NCI-H187 treated with DMSO at 0.1 percent for 48 hours (cell line): ENCODE data around the gene FIS1.
A peak's percentile ranks its signal among the peaks of the same experiment; 100 is the strongest.
"Not testable (repeated sequence)": the region's sequence is repeated elsewhere in the genome, so short reads cannot be mapped to it uniquely, and the experiment has no call there.

Source experiments
- DNase-seq: peaks from one replicate; lab custom pipeline; 2025; lab: John Stamatoyannopoulos, UW

Gene FIS1

DNA sequence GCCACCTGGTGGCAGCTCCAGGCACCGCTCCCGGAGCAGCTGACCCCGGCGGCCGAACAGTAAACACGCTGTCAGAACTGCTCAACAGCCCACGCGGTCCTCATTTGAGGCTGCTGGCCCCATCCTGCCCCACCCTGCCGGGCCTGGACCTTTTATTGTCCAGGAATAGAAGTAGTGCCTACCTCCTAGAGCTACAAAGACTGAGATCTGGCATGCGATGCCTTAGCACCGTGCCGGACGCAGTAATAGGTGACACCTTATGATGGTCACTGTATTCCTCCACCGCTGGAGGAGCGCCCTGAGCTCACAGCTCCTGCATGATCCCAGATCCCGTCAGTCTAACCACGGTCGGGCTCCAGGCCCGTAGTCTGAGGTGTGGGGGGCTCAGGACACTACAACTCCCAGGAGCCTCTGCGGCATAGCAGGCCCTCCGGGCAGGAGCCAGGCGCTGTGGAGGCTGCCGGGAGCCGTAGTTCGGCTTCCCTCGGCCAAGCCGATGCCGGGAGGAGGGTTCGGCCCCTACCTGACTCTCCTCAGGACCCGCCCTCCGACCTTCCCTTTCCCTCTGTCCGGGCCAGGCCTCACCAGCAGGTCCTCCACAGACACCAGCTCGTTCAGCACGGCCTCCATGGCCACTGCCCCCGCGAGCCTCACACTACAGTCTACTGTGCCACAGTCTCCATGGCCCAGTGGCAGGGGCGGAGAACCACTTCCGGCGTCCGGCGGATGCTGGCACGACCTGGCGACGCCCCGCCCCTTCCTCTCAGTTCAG lies at the start of gene FIS1:
TSS of gene FIS1 (minus strand) at position 707 of the 772 bp plus-strand sequence. CDS start at position 630, 77 bp downstream.
- peak; percentile 81 for DNase-seq

DNA sequence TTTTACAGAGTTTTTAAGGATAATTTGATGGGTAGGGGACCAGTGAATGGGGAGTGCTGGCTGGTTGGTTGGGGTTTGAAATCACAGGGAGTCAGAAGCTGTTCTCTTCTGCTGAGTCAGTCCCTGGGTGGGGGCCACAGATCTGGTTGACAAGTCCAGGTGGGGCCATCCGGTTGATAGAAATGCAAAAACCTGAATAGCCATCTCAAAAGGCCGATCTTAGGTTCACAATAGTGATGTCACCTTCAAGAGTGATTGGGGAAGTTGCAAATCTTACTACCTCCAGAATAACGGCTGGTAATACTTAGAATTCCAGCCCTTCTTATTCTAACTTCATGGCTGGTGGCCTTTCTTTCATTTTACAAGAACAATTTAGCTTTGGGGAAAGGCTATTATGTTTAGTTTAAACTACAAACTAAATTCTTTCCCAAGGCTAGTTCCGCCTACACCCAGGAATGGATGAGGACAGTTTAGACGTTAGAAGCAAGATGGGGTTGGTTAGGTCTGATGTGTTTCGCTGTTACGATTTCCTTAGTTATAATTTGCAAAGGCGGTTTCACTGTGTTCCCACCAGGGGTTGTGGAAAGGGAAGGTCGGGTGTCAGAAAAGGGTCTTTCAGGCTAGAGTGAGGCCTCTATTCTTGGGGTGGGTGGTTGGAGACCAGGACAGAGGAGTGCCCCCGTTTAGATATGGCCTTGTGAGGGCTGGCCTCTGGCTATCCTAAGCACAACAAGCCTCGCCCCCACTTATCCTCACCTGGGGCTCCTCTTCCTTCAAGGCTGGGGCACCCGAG lies 49.4 kb upstream of the FIS1 start:
- no peak for DNase-seq

DNA sequence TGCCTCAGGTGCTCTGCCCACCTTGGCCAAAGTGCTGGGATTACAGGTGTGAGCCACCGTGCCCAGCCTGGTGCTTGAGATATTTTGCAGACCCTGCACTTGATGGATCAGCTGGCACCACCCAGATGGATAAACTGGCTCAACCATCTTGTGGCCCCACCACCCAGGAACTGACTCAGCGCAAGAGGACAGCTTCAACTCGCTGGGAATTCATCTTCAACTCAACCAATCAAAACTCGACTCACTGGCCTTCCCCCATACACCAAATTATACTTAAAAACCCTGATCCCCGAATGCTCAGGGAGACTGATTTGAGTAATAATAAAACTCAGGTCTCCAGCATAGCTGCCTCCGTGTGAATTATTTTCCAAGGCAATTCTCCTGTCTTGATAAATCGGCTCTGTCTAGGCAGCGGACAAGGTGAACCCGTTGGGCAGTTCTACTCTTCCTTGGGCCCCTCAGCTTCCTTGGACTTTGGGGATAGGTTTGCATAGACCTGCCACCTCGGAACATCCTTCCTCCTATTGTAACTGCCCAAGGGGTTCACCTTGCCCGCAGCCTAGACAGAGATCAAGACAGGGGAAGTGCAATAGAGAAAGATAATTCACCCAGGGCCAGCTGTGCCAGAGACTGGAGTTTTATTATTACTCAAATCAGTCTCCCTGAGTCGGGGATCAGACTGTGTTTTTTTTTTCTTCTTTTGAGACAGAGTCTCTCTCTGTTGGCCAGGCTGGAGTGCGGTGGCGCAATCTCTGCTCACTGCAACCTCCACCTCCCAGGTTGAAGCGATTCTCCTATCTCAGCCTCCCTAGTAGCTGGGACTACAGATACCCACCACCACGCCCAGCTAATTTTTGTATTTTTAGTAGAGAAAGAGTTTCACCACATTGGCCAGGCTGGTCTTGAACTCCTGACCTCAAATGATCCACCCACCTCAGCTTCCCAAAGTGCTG lies 48.5 kb upstream of the FIS1 start:
- DNase-seq = not testable (repeated sequence)

DNA sequence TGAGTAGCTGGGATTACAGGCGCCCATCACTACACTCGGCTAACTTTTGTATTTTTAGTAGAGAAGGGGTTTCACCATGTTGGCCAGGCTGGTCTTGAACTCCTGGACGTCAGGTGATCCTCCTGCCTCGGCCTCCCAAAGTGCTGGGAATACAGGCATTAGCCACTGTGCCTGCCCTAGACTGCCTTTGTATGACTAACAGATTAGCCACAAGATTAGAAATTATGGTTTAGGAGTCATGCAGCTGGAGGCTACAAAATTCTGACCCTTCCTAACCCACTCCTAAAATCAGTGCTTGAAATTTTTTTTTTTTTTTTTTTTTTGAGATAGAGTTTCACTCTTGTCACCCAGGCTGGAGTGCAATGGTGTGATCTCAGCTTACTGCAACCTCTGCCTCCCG lies 47.7 kb upstream of the FIS1 start:
- not testable (repeated sequence) for DNase-seq

DNA sequence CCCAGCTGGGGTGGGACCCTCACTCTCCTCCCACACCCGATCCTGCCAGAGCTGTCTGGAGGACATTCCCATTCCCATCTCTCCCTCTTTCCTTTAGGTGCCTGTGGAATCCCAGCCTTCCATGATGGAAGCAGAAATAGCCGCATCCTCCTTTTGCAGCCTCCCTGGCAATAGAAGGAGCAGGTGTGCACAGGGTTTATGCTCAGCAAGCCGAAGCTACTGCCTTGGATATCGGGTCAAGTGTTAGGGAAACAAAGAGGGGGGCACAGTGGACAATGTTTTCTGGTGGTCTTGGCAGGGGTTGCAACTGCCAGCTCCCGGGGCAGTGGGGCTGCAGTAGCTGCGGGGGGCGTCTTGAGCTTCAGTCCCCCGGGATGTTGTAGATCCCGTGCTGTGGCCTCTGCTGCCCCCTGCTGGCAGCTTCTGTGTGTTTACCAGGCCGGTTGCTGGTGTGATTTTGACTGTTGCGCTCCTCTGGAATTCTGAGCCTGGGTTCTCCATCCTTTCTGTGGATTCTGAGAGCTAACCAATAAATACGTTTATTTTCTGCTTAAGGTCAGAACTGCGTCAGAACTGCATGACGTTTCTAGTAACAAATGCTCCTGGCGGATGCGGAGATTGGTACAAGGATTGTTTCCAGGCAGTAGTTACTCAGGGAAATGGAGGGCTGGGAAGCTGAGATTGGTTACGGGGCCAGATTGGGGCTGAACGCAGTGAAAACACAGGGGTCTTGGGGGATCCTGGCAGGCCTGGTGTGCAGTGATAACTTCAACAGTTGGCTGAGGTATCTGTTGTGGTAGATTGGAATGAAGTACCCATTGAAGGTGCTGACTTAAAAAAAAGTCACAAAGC lies 45.5 kb upstream of the FIS1 start:
- DNase-seq = not testable (repeated sequence)

DNA sequence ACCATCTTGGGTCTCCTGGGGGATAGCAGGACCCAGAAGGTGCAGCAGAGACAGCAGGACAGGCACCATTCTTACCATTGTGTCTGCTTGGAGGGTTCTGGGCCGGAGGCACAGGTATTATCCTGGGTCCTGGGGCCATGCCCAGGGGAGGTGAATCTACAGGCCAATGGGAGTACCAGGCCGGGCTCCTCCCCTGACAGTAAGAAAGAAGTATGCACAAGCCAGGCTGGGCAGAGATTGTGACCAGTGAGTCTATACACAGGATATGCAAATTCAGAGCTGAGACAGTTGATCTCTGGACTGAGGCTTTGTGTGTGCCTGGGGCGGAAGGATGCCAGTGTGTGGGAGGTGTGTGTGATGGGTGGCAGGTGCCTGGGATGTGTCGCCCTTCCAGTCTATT lies 44.8 kb upstream of the FIS1 start:
- not testable (repeated sequence) for DNase-seq

DNA sequence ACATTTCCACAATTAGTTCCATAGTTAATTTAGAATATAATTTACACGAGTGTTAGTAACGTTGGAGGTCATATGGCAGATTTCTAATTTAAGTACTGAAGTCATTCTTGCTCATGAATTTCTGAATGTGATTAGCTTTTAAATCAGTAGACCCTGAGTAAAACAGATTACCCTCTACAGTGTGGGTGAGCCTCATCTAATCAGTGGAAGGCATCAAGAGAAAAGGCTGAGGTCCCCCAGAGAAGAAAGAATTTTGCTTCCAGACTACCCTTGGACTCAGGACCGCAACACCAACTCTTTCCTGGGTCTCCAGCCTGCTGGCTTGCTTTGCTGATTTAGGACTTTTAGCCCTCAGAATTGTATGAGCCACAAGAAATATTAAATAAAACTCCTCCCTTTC lies 43.6 kb upstream of the FIS1 start:
- no peak for DNase-seq

DNA sequence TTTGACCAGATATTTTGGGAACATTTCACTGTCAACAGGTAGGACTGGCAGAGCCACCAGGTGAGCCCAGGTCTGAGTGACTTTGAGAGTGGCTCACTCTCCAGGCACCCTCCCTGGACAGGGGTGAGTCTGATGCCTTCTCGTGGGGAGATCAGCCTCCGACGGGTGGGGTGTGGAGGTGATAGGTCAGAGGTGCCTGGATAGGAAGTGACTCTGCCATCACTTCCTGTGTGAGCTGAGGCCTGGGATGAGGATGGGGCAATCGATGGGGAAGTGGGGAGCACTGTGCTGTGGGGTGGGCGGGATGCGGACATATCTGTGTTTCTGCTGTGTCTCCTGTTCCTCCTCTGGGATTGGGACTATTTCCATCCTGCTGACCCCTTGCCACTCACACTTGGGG lies 42.2 kb upstream of the FIS1 start:
- DNase-seq = no peak

DNA sequence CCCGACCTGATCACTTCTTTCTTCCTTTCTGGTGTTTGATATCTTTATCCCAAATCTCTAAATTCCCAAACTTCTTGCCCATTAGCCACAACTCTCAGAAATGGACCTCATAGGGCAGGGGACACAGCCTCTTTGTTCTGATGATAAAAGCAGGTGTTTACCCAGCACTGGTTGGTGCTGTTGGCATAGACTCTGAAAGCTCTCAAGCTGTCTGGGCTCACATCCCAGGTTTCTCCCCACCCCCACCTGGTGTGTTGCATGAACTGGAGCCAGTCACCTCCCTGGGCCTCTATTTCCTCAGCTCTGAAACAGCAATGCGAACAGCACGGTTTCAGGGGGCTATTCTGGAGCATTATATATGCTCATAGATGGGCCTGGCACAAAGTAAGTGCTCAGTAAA lies 41.0 kb upstream of the FIS1 start:
- not testable (repeated sequence) for DNase-seq

DNA sequence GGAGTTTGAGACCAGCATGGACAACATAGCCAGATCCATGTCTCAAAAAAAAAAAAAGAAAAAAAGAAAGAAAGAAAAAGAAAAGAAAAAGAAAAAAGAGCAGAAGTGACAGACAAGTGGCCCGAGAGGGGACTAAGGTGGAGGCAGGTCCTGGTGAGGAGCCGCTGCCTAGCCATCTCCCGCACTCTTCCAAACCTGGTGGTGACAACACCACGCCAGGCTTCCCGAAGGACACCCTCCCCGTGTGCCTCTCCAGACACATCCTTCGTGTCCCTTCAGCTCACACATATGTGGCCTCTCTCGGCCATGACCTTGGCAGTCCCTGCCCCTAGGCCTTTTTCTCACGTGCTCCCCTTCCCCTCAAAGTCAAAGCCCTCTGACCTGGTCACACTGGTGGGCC lies 40.3 kb upstream of the FIS1 start:
- DNase-seq = no peak

DNA sequence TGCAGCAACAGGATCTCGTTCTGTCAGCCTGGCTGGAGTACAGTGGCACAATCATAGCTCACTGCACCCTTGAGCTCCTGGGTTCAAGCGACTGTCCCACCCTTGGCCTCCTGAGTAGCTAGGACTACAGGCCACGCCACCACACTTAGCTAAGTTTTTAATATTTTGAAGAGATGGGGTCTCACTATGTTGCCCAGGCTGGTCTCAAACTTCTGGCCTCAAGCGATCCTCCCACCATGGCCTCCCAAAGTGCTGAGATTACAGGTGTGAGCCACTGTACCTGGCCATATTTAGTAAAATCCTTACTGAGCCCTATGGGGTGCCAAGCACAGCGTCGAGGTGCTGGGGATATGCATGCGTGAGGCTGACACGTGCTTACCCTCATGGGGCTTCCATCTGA lies 36.0 kb upstream of the FIS1 start:
- DNase-seq = not testable (repeated sequence)

DNA sequence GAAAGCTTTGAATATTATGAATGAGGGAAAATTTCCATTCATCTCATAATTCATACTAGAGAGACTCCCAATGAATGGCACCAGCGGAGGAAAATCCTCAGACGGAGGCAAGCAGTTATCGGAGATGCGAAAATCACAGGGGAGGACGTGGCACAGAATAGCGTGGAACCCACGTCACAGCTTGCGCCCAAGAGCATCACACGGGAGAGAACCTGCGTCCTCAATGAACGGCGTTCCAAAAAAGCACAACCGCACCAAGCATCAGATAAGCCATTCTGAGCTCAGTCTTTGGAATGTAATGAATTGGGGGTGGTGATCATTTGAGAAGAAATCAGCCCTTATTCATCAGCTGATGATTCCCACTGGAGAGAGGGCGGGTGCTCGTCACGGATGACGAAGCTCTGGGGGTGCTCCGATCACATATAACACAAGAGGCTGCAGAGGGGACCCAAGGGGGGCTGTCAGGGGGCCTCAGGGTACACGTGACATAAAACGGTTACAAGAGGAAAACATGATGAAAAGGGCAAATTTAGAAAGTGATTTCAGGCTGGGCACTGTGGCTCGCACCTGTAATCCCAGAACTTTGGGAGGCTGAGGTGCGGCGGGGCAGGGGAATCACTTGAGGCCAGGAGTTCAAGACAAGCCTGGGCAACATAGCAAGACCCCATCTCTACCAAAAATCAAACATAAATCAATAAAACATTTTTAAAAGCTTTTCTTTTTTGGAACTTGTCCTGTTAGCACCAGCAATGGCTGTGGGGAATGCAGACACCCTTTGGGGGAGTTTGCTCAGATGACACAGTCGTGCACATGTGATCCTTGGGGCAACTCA lies 33.8 kb upstream of the FIS1 start:
- DNase-seq = no peak

DNA sequence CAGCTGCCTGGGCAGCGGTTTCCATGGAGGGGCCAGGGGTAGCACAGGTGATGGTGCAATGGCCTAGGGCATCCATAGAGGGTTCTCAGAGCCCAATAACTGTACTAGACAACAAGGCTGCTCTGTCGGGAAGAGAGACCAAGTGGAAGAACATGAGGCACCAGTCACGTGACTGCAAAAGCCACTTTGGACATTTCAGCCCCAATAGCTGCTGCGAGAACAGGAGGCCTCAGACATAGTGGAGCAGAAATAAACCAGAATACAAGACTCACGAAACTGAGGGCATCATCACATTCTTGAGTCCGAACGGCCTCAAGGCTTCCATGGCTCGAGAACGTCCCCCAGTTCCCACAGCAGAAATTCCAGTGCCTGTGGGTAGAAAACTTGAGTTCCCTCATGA lies 32.3 kb upstream of the FIS1 start:
- DNase-seq = no peak

DNA sequence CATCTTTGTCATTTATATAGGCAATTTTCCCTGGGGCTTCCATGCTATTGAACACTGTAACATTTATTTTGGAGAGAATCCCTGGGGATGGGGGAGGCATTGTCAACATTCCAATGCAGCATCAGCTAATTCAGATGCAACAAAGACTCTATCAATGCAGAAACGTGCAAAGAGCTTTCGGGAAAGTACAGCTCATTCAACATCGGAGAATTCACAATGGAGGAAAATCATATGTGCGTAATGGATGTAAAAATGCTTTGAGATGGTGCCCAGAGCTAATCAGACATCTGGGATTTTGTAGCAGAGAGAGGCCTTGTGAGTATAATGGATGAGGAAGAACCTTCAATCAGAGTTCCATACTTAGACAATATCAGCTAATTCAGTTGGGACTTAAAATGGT lies 28.3 kb upstream of the FIS1 start:
- DNase-seq = no peak

DNA sequence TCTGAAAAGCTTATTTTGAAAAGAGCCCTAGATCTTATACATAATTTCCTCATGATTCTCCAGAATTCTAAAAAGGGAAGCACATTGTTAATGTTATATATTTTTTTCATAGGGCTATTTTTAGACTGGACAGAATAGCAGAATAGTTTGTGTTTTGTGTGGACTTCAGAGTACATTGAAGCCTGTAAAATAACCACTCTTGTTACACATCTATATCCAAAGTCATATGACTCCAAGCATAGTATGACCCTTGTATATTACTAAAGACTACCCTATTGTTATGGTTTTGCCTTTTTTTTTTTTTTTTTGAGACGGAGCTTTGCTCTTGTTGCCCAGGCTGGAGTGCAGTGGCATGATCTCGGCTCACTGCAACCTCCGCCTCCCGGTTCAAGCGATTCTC lies 26.1 kb upstream of the FIS1 start:
- DNase-seq = no peak

DNA sequence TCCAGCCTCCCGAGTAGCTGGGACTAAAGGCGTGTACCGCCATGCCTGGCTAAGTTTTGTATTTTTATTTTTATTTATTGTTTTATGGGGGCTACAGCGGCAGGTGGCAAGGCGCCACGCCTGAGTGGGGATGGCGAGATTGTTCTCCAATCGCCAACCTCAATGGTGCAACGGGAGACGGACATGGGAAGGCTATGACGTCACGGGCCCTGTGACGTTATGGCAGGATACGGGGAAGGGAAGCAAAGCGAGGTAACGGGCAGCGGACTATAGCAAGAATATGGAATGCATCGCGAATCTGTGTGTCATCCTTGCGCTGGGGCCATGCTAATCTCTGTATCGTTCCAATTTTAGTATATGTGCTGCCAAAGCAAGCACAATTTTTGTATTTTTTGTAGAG lies 24.8 kb upstream of the FIS1 start:
- no peak for DNase-seq

DNA sequence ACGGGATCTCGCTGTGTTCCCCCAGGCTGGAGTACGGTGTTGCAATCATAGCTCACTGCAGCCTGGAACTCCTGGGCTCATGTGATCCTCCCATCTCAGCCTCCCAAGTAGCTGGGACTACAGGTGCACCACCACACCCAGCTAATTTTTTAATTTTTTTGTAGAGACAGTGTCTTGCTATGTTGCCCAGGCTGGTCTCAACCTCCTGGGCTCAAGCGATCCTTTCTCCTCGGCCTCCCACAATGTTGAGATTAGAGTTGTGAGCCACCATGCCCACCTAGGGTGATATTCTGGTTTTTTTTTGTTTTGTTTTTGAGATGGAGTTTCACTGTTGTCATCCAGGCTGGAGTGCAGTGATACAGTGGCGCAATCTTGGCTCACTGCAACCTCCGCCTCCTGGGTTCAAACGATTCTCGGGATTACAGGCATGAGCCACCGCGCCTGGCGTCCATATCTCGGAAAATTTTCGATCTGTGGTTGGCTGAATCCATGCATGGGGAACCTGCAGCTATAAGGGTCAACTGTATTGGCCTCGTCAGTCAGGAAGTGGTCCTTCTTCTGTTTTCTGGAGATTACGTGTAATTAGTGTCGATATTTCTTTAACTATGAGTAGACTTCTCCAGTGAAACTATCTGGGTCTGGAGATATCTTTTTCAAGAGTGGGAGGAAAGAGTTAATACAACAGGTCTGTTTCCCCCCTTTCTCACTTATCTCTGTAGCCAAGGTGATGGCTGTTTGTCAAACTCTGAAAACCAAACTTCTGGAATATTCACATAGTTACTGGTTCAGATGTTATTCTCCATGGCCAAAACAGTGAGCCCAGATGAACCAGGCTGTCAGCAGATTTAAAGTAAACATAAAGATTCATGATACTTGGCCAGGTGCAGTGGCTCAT lies 21.0 kb upstream of the FIS1 start:
- DNase-seq = no peak

DNA sequence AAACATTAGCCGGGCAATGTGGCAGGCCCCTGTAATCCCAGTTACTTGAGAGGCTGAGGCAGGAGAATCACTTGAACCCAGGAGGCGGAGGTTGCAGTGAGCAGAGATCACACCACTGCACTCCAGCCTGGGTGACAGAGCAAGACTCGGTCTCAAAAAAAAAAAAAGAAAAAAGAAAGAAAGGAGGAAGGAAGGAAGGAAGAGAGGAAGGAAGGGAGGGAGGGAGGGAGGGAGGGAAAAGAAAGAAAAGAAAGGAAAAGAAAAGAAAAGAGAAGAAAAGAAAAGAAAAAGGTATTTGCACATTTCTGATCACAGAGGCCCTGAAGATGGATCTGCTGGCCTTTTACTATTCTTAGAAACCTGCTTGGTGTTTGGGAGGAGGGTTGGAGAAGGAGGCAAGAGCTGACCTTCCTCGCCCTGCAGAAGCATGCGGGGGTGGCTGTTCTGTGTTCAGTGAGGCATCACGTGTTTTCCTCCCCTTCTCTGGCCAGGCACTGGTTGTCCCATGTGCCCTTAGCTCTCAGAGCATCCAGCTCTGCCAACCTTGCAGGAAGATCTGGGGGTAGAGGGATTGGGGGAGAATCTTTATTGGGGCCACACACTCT lies 19.3 kb upstream of the FIS1 start:
- not testable (repeated sequence) for DNase-seq

DNA sequence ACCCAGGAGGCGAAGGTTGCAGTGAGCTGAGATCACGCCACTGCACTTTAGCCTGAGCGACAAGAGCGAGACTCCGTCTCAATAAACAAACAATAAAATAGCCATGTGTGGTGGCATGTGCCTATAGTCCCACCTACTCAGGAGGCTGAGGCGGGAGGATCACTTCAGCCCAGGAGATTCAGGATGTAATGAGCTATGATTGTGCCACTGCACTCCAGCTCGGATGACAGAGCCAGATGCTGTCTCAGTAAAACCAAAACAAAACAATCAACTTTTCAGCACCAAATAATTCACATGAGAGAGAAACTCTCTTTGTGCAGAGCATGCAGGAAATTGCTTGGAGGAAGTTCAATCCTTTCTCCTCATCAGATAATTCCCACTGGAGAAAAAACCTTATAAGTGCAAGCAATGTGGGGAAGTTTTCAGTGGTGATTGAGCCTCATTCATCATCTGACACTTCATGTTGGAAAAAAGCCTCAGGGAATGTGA lies 13.4 kb upstream of the FIS1 start:
- no peak for DNase-seq
